Embryonic facial prominence (tissue), 1 donor: ENCODE results near the gene MTOR.

Experiments used
- DNase-seq: peaks from one replicate; pipeline ENCODE4 v3.0.0-alpha.2; 2016; ENCODE audit errors: extremely low spot score

The MTOR gene

GRCh38 chr1:11216074-11216473 lies 46.3 kb downstream of the MTOR start:
- no peak for DNase-seq

- DNase-seq, result no peak
Measured at GRCh38 chr1:11215381-11216005, 46.9 kb downstream of the MTOR start.

GRCh38 chr1:11214698-11215380 lies 47.5 kb downstream of the MTOR start:
- DNase-seq, result no peak

- DNase-seq, result no peak
Measured at GRCh38 chr1:11211925-11212587, 50.3 kb downstream of the MTOR start.

- no peak for DNase-seq
Measured at GRCh38 chr1:11211461-11211860, 50.9 kb downstream of the MTOR start.

GRCh38 chr1:11207898-11208611 lies 54.3 kb downstream of the MTOR start:
- no peak for DNase-seq

GRCh38 chr1:11204396-11205190 lies 57.8 kb downstream of the MTOR start:
- no peak for DNase-seq

GRCh38 chr1:11198851-11199594 lies 63.3 kb downstream of the MTOR start:
- DNase-seq, result no peak

GRCh38 chr1:11198257-11198656 lies 64.1 kb downstream of the MTOR start:
- no peak for DNase-seq

- DNase-seq, result no peak
Measured at GRCh38 chr1:11197359-11197758, 65.0 kb downstream of the MTOR start.

GRCh38 chr1:11196945-11197344 lies 65.4 kb downstream of the MTOR start:
- no peak for DNase-seq

GRCh38 chr1:11194407-11195176 lies 67.8 kb downstream of the MTOR start:
- no peak for DNase-seq

- DNase-seq, result no peak
Measured at GRCh38 chr1:11193376-11193775, 69.0 kb downstream of the MTOR start.

GRCh38 chr1:11188858-11189451 lies 73.4 kb downstream of the MTOR start, which contains the start of gene ANGPTL7:
TSS of gene ANGPTL7 (plus strand) at chr1:11189355. CDS start at chr1:11189580, 225 bp downstream.
- DNase-seq, result no peak

GRCh38 chr1:11188381-11188780 lies 74.0 kb downstream of the MTOR start:
- no peak for DNase-seq

GRCh38 chr1:11187931-11188330 lies 74.4 kb downstream of the MTOR start:
- DNase-seq, result peak; percentile 17

- no peak for DNase-seq
Measured at GRCh38 chr1:11187494-11187893, 74.9 kb downstream of the MTOR start.

- no peak for DNase-seq
Measured at GRCh38 chr1:11187000-11187399, 75.4 kb downstream of the MTOR start.

GRCh38 chr1:11184973-11185372 lies 77.4 kb downstream of the MTOR start:
- no peak for DNase-seq

- no peak for DNase-seq
Measured at GRCh38 chr1:11182884-11183283, 79.5 kb downstream of the MTOR start.
